ENCODE data around the gene HPS3. TPM values are rescaled to one million over a fixed set of nuclear protein-coding genes. Genes with fewer than 3 reads are reported as not detected.

The HPS3 gene
- total and polyA plus RNA-seq, 2 of the 4 experiments (the other 2 are of a cell fraction), result 15.2 to 24.2 TPM

GRCh38 chr3:149188494-149188893 lies 59.1 kb downstream of the HPS3 start:
- DNase-seq, result peak; percentile 17

More at GRCh38 chr3:149188494-149188893, 59.1 kb downstream of the HPS3 start:
- H4K20me1 ChIP-seq (ENCODE audit: insufficient read depth, low read length), result no peaks in the 10 kb centered on the region
- H2AFZ ChIP-seq (replicated peaks; ENCODE audit: low read length, poor library complexity), result no peak overlapping the region
- ATAC-seq (ENCODE audit: low read depth), result no peak
- no peak overlapping the region for H4K8ac ChIP-seq (ENCODE audit: low read depth in 2 of 2, low read length in 2 of 2)
- no peak overlapping the region for H3K14ac ChIP-seq (replicated peaks; ENCODE audit: low read depth, low read length)
- no peaks in the 10 kb centered on the region for H3K9me1 ChIP-seq (ENCODE audit: insufficient read depth, low read length)
- no TSS peak for BruUV-seq (replicated peaks)
- no peaks in the 10 kb centered on the region for H3K36me3 ChIP-seq (ENCODE audit: control insufficient read depth, insufficient read depth, low read length)
- H3K9ac ChIP-seq (ENCODE audit: low read depth, low read length), result no peak overlapping the region
- no peak overlapping the region for H3K56ac ChIP-seq (ENCODE audit: extremely low read depth, insufficient read depth, low read length)
- H2AK5ac ChIP-seq (ENCODE audit: low read depth, low read length), result no peak overlapping the region
- no peaks in the 10 kb centered on the region for H3K27me3 ChIP-seq (ENCODE audit: control insufficient read depth, insufficient read depth, low read length)
- H4K5ac ChIP-seq (ENCODE audit: low read depth, low read length), result peak overlapping the region; percentile 25; the same call in 1 of the 2 replicates
- ChIA-PET CTCF (interaction anchor here (1.5 to 1.7 kb wide), 2 partner anchors 9 to 68 kb away, joined by 4 read pairs; no protein-coding TSS in a partner anchor), POLR2A (ENCODE audit: unreplicated experiment) (no interaction called here)
- H3K4me1 ChIP-seq (ENCODE audit: control insufficient read depth, insufficient read depth, low read length), result no peaks in the 10 kb centered on the region
- peak overlapping the region; percentile 46; the same call in 1 of the 2 replicates for H3K18ac ChIP-seq (ENCODE audit: low read depth, low read length)
- no peak overlapping the region for H2BK120ac ChIP-seq (ENCODE audit: low read depth, low read length)
- no peak overlapping the region for H3K27ac ChIP-seq (ENCODE audit: insufficient read depth, low read length)
- in situ Hi-C loops (cut with MboI; ENCODE audit: low sequenced_read_pairs) (no loop called here), intact Hi-C loops (cut with micrococcal nuclease) (no loop called here), dilution Hi-C loops (cut with HindIII; ENCODE audit: low sequenced_read_pairs, unreplicated experiment) (no loop called here)
- no peak overlapping the region for H3K23ac ChIP-seq (ENCODE audit: low read depth, low read length)
- TF ChIP-seq CEBPB (IDR thresholded peaks at IDR 0.05; ENCODE audit: low read depth, low read length) (no peak), CHD1 (IDR thresholded peaks at IDR 0.05; ENCODE audit: low read depth, low read length) (no peak), BHLHE40 (IDR thresholded peaks at IDR 0.05; ENCODE audit: low read depth, low read length) (no peak), POLR2A (IDR thresholded peaks at IDR 0.05; ENCODE audit: low read depth, low read length) (no peak), RAD21 (IDR thresholded peaks at IDR 0.05; ENCODE audit: low read length) (no peak)
- no peak overlapping the region for H2AK9ac ChIP-seq (replicated peaks; ENCODE audit: low read depth, low read length, poor library complexity)
- no peak overlapping the region for H3K4me3 ChIP-seq (ENCODE audit: insufficient read depth, low read depth, low read length)
- H2BK20ac ChIP-seq (ENCODE audit: low read depth, low read length), result no peak overlapping the region
- H3K9me3 ChIP-seq (ENCODE audit: control insufficient read depth, insufficient read depth, low read length), result no peaks in the 10 kb centered on the region
- no peak overlapping the region for H4K91ac ChIP-seq (ENCODE audit: insufficient read depth, low read depth, low read length)
- H3K4ac ChIP-seq (ENCODE audit: low read depth, low read length), result no peak overlapping the region
- no CpG with 5 or more reads among the region's 2 CpGs for WGBS, 2 experiments (ENCODE audit: extremely low coverage in 2 of 2, insufficient read length in 1 of 2)
- H2BK5ac ChIP-seq (ENCODE audit: low read depth, low read length, poor library complexity, severe bottlenecking), result no peak overlapping the region
- no peak overlapping the region for H2BK15ac ChIP-seq (ENCODE audit: low read depth, low read length)
- H3K4me2 ChIP-seq (ENCODE audit: low read depth, low read length), result no peak overlapping the region
- no peaks in the 10 kb centered on the region for H3K79me1 ChIP-seq (ENCODE audit: low read depth in 1 of 2, low read length in 2 of 2)

All from IMR-90 (cell line).